CD14-positive monocyte (primary cell): ENCODE results near the gene EML4. TPM values are rescaled to one million over a fixed set of nuclear protein-coding genes. Genes with fewer than 3 reads are reported as not detected.

Source experiments
- DNase-seq, 3 donors: peaks; one replicate each; pipeline ENCODE4 v3.0.0-alpha.2; 2011 to 2022
- H2AFZ ChIP-seq: 2 replicates; pipeline ENCODE4 v1.6.0; 2012; ENCODE audit warnings: mild to moderate bottlenecking, low read depth, low read length, inconsistent platforms; ENCODE audit not compliant: insufficient read depth, poor library complexity, severe bottlenecking
- H3K27ac ChIP-seq, 2 donors: 1 replicate in 1 of 2; 2 replicates in 1 of 2; pipeline ENCODE4 v1.5.1; 2012 to 2013; ENCODE audit warnings: low read length in 2 of 2, control low read depth in 1 of 2, inconsistent platforms in 1 of 2, low read depth in 1 of 2, mild to moderate bottlenecking in 1 of 2
- H3K27me3 ChIP-seq, 2 donors: one replicate each; pipeline versions ENCODE4 v1.6.0 to v1.6.1; 2011 to 2013; ENCODE audit warnings: low read length in 2 of 2; ENCODE audit not compliant: control insufficient read depth in 2 of 2, insufficient read depth in 2 of 2
- H3K36me3 ChIP-seq, 2 donors: replicated peaks in 1 of 2; 1 replicate in 1 of 2; 2 replicates in 1 of 2; pipeline versions ENCODE4 v1.5.1 to v1.6.1; 2012 to 2013; ENCODE audit warnings: low read length in 2 of 2, control low read depth in 1 of 2, inconsistent platforms in 1 of 2, mild to moderate bottlenecking in 1 of 2; ENCODE audit not compliant: insufficient read depth in 2 of 2, control insufficient read depth in 1 of 2
- H3K4me1 ChIP-seq, 2 donors: 1 replicate in 1 of 2; 2 replicates in 1 of 2; pipeline versions ENCODE4 v1.5.1 to v1.6.1; 2012 to 2013; ENCODE audit warnings: low read length in 2 of 2, control low read depth in 1 of 2, inconsistent platforms in 1 of 2, mild to moderate bottlenecking in 1 of 2, moderate library complexity in 1 of 2; ENCODE audit not compliant: insufficient read depth in 2 of 2, control insufficient read depth in 1 of 2
- H3K4me2 ChIP-seq: replicated peaks from 2 replicates; pipeline ENCODE3; 2012; ENCODE audit warnings: low read length, moderate library complexity, mild to moderate bottlenecking; ENCODE audit not compliant: poor library complexity, severe bottlenecking; ENCODE audit errors: extremely low read depth
- H3K4me3 ChIP-seq, 3 experiments: fragments of 200-600 bp in 1 of 3; sonication (generic) in 1 of 3; replicated peaks in 1 of 3; 1 replicate in 2 of 3; 2 replicates in 1 of 3; pipeline ENCODE4 v1.5.1; 2011 to 2013; ENCODE audit warnings: low read length in 3 of 3, mild to moderate bottlenecking in 3 of 3, control low read depth in 2 of 3, low read depth in 2 of 3, inconsistent platforms in 1 of 3, moderate library complexity in 1 of 3
- H3K79me2 ChIP-seq: 2 replicates; pipeline ENCODE4 v1.6.0; 2012; ENCODE audit warnings: mild to moderate bottlenecking, control low read depth, inconsistent platforms, low read length, moderate library complexity; ENCODE audit not compliant: insufficient read depth
- H3K9ac ChIP-seq: 2 replicates; pipeline ENCODE4 v1.6.0; 2017; ENCODE audit warnings: low read length, mild to moderate bottlenecking; ENCODE audit not compliant: insufficient read depth, poor library complexity, severe bottlenecking
- H3K9me3 ChIP-seq, 2 donors: replicated peaks in 1 of 2; 1 replicate in 1 of 2; 2 replicates in 1 of 2; pipeline versions ENCODE4 v1.5.1 to v1.6.1; 2012 to 2013; ENCODE audit warnings: low read length in 2 of 2, control low read depth in 1 of 2; ENCODE audit not compliant: control insufficient read depth in 1 of 2, insufficient read depth in 1 of 2
- H4K20me1 ChIP-seq: 2 replicates; pipeline ENCODE4 v1.6.0; 2012; ENCODE audit warnings: mild to moderate bottlenecking, low read length, control low read depth, moderate library complexity; ENCODE audit not compliant: insufficient read depth
- H3K27ac Mint-ChIP-seq, 7 donors: one replicate each; pipeline ENCODE4 v1.8.0; 2020; ENCODE audit warnings: mild to moderate bottlenecking in 7 of 7, mixed read lengths in 7 of 7, moderate library complexity in 6 of 7, inconsistent platforms in 2 of 7
- H3K27me3 Mint-ChIP-seq, 3 donors: one replicate each; pipeline ENCODE4 v1.8.0; 2021 to 2022; ENCODE audit warnings: low read depth in 3 of 3, mild to moderate bottlenecking in 3 of 3, mixed read lengths in 3 of 3, moderate library complexity in 3 of 3, inconsistent platforms in 1 of 3
- H3K36me3 Mint-ChIP-seq, 2 donors: one replicate each; pipeline ENCODE4 v1.8.0; 2020; ENCODE audit warnings: mixed read lengths in 2 of 2, inconsistent platforms in 1 of 2, mild to moderate bottlenecking in 1 of 2
- H3K4me1 Mint-ChIP-seq: one replicate; pipeline ENCODE4 v1.8.0; 2020; ENCODE audit warnings: mild to moderate bottlenecking, mixed read lengths
- H3K4me3 Mint-ChIP-seq, 2 donors: one replicate each; pipeline ENCODE4 v1.8.0; 2020; ENCODE audit warnings: mild to moderate bottlenecking in 2 of 2, mixed read lengths in 2 of 2, moderate library complexity in 1 of 2
- H3K9me3 Mint-ChIP-seq, 7 donors: one replicate each; pipeline ENCODE4 v1.8.0; 2020 to 2022; ENCODE audit warnings: mixed read lengths in 7 of 7, mild to moderate bottlenecking in 6 of 7, moderate library complexity in 6 of 7, inconsistent platforms in 2 of 7
- CTCF ChIP-seq: fragments of 200-600 bp; IDR thresholded peaks from one replicate; pipeline ENCODE4 v1.8.0; 2022; ENCODE audit warnings: antibody characterized with exemption, mild to moderate bottlenecking
- WGBS: methylation state at CpG from one replicate; pipeline ENCODE4 v1.1.5; 2013; ENCODE audit warnings: missing lambda C conversion rate; ENCODE audit not compliant: insufficient coverage; 5-methylcytosine and 5-hydroxymethylcytosine counted together
- intact Hi-C, 2 donors: fragments of 100-400 bp; cut with micrococcal nuclease; formaldehyde crosslinking; loops; one replicate each; pipeline versions ENCODE4 v1.15.0 to v1.15.1; 2023
- polyA plus RNA-seq, 3 donors: library from polyadenylated mRNA; depleted of rRNA in 1 of 3; unstranded in 2 of 3; stranded (reverse) in 1 of 3; fragments of 300-500 nt in 2 of 3; fragments of >200 nt in 1 of 3; fragmentation: Illumina TruSeq in 2 of 3; gene quantifications; 1 replicate in 2 of 3; 2 replicates in 1 of 3; pipeline ENCODE4 v1.2.3, GENCODE V29; 2012 to 2021

EML4 gene
- polyA plus RNA-seq, 3 donors = 11.5 to 24.3 (median 15.0) TPM

- no peaks in the 10 kb centered on the region for H3K27me3 Mint-ChIP-seq
- Histone ChIP-seq H3K27ac (no peak overlapping the region), H3K27me3 (no peaks in the 10 kb centered on the region), H3K36me3 (peaks cover 55 to 82% of the 10 kb centered on the region in 2 donors), H4K20me1 (no peaks in the 10 kb centered on the region), H3K4me2 (no peak overlapping the region), H3K4me3 (no peak overlapping the region), H3K4me1 (no peaks in the 10 kb centered on the region), H3K9ac (no peak overlapping the region), H3K79me2 (no peaks in the 10 kb centered on the region), H3K9me3 (no peaks in the 10 kb centered on the region), H2AFZ (no peak overlapping the region)
- no peak overlapping the region for H3K4me3 Mint-ChIP-seq
- intact Hi-C loops = no loop called here
- H3K4me1 Mint-ChIP-seq = no peaks in the 10 kb centered on the region
- no peak for TF ChIP-seq CTCF
- no CpG with 5 or more reads among the region's 1 CpG for WGBS
- peaks cover 53 to 73% of the 10 kb centered on the region in 2 donors for H3K36me3 Mint-ChIP-seq
- DNase-seq = no peak
- H3K27ac Mint-ChIP-seq = peak overlapping the region in 1 of 7 donors; percentile 25
- no peaks in the 10 kb centered on the region for H3K9me3 Mint-ChIP-seq
These were observed 156.5 kb downstream of the EML4 start for GRCh38 chr2:42325609-42326008.

GRCh38 chr2:42327125-42327524 lies 158.0 kb downstream of the EML4 start:
- no peak for TF ChIP-seq CTCF
- no peak overlapping the region for H2AFZ ChIP-seq
- H3K27ac Mint-ChIP-seq = no peak overlapping the region
- no peak overlapping the region for H3K9ac ChIP-seq
- WGBS = no CpG with 5 or more reads among the region's 4 CpGs
- H3K79me2 ChIP-seq = no peaks in the 10 kb centered on the region
- no peak for DNase-seq
- H3K27me3 ChIP-seq = no peaks in the 10 kb centered on the region
- H3K36me3 Mint-ChIP-seq = peaks cover 59 to 73% of the 10 kb centered on the region in 2 donors
- no peaks in the 10 kb centered on the region for H3K4me1 Mint-ChIP-seq
- H3K9me3 ChIP-seq = no peaks in the 10 kb centered on the region
- no peaks in the 10 kb centered on the region for H3K9me3 Mint-ChIP-seq
- no peak overlapping the region for H3K4me3 Mint-ChIP-seq
- no peaks in the 10 kb centered on the region for H3K27me3 Mint-ChIP-seq
- H3K4me3 ChIP-seq = no peak overlapping the region
- no peaks in the 10 kb centered on the region for H4K20me1 ChIP-seq
- no peak overlapping the region for H3K27ac ChIP-seq
- H3K4me1 ChIP-seq = no peaks in the 10 kb centered on the region
- intact Hi-C loops = no loop called here
- H3K4me2 ChIP-seq = no peak overlapping the region
- peaks cover 64 to 85% of the 10 kb centered on the region in 2 donors for H3K36me3 ChIP-seq
